HG03095 (cell line): Measurements from ENCODE around the gene MKS1.
A peak's percentile ranks its signal among the peaks of the same experiment; 100 is the strongest.

Experiments used
- ATAC-seq: cut with Tn5 transposase; IDR thresholded peaks from one replicate; pipeline ENCODE4 v1.9.1; 2021; ENCODE audit warnings: moderate library complexity; ENCODE audit not compliant: unreplicated experiment

MKS1 gene

DNA sequence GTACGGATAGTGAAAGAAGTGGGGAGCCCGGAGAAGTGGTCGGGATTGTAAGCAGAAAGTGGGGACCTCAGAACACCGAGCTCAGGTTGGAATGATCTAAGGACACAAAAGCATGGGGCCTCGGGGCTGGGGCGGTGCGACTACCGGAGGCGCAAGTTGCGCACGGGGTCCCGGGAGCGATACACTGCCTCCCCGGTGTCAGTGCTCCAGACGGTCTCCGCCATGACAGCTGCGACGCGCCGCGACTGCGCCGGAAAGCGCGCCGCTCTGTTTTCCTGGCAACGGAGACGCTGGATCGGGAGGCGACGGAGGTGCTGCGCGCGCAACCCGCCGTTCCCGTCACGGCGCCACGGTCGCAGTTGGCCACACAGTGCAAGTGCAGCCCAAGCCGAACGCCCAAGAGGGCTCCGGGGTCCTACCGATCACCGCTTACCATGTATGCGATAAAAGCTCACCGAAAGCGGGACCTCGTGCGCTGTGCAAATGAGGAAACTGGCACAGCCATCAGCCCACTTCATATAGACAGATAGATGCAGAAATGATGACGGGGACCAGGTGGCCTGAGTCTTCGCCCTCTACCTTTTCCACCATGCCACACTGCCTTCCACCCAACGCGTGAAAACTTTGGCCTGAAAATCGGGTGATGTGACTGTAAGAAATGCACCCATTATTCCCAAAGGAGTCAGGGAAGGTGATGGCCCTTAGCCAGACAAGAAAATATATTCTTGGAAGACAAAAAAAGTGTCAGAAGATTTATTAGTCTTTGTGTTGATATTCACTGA is at the start of gene MKS1:
Gene MKS1, minus strand, starts transcription at position 249 of the 782 bp plus-strand sequence. Its CDS starts 25 bp downstream, at position 224.
- peak; percentile 95 for ATAC-seq

DNA sequence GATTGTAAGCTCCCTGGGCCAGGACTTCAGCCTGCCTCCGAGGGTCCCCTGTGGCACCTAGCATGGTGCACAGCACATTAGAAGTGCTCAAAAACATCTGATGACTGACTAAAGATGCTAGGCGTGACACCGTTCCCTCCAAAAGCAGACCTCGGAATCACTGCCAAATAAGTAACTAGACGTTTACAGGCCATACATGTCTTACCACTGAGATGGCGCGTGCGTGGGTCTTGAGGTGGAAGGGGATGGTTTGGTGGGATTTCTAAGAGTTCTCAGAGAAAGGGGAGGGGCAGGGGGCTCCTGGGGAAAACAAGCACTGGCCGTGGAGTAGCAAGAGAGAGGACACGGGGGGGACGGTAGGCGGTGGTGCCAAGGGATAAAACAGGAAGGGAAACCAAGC is 49.3 kb upstream of the MKS1 start:
- no peak for ATAC-seq

DNA sequence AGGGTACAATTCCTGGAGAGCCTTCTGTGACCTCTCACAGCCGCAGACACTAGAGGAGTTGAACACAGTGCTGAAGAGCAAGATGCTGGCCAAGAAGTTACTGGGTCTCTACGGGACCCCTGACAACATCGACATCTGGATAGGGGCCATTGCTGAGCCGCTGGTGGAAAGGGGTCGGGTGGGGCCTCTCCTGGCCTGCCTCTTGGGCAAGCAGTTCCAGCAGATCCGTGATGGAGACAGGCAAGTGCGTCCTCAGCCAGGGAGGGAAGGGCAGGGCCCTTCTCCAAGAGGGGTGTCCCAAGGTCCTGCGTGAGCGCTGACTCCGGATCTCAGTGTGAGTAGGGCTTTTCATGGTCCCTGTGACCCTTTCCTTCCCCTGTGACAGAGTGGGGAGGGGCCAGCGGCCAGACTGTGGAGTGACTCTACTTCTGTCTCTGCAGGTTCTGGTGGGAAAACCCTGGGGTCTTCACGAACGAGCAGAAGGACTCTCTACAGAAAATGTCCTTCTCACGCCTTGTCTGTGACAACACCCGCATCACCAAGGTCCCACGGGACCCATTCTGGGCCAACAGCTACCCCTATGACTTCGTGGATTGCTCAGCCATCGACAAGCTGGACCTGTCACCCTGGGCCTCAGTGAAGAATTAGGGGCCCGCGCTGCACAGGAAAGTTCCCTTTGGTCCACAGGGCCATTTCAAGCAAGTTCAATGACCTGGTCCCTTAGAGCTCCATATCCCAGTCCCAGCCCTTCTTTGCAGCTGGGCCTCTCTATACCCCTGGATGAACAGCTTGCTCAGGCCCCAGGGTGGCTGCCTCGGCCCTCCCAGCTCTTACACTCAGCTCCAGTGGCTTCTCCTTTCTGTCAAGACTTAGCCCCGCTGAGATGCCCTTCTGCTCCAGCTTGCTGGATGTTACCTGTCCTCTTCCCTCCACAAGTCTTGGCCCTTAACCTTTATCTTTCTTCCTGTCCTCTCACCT is 48.6 kb upstream of the MKS1 start:
- ATAC-seq: no peak

DNA sequence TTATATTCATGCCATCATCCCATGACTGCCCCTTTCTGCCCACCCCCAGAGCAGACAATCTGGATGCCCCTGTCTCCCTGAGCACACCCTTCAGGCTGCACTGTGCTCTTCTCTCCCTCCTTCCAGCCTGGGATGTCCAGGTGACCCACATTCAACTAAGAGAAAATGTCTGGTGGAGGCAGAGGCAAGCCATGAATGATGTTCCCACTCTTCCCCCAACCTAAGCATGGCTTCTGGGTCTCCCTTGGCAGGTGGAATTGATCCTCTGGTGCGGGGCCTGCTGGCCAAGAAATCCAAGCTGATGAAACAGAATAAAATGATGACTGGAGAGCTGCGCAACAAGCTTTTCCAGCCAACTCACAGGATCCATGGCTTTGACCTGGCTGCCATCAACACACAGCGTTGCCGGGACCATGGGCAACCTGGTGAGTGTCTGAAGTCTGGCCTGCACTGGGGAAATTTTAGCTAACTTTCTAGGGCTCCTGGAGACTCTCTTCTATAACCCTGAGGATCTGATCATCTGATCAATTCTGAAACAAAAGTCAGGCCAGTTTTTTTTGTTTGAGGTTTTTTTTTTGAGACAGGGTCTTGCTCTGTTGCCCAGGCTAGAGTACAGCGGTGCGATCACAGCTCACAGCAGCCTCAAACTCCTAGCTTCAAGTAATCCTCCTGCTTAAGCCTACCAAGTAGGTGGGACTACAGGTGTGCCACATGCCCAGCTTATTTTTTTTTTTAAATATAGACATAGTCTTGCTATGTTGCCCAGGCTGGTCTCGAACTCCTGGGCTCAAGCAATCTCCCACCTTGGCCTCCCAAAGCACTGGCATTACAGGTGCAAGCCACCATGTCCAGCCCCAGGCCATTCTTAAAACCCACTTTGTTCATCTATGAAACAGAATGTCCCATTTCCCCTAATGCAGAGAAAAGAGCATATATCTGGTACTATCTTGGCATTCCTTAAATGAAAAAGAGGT is 47.1 kb upstream of the MKS1 start:
- ATAC-seq: no peak

DNA sequence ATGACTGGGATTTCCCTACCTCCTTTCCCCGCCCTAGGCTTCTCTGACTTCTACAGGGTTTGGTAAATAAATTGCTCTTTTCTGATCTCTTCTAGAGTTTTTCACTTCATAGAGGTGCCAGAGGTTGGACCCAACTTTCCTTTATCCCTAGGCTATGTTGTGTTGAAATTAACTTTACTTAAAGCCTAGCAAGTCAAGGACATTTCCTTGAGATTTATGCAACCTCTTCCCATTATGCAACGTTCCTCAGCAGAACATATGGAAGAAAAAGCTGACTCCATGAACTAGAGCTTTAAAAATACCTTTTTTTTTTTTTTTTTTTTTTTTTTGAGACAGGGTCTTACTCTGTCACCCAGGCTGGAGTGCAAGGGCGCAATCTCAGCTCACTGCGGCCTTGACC is 46.2 kb upstream of the MKS1 start:
- ATAC-seq: no peak

DNA sequence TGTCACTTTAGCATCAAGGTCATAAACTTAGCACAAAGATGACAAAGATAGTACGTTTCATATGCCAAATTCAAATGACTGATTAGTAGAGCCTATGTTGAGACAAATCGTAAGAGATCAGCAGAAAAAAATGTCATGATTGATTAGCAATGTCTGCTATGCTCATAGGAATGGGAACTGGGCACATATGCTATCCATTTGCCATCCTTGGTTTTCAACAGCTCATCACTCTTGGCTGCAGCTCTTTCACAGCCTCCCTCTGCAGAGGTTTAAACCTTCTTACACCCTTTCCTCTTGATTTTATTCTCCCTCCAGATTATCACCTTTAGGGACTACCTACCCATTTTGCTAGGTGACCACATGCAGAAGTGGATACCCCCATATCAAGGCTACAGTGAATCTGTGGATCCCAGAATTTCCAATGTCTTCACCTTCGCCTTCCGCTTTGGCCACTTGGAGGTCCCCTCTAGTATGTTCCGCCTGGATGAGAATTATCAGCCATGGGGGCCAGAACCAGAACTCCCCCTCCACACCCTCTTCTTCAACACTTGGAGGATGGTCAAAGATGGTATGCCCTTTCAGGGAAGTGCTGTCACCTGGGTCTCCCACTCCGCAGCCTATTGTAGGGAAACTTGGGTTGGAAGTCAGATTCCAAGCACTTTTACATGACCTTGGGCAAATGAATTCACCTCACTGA is 45.5 kb upstream of the MKS1 start:
- no peak for ATAC-seq

DNA sequence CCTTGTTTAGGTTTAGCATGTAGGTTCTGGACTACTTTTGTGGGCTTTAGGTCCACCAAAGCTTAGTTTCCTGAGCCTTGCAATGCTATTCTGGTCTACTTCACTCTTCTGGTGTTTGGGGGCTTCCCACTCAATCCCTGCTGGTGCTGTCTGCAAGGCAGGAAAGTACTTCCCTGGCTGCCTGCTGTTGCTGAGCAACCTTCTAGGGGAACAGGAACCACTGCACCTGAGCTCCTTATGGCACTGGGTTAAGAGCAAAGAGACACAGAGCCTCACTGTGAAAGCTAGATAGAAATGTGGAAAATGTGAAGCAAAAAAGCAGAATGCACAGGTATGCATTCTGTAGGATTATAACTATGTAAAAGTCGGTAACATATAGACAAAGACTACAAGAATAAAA is 44.7 kb upstream of the MKS1 start:
- ATAC-seq: no peak

DNA sequence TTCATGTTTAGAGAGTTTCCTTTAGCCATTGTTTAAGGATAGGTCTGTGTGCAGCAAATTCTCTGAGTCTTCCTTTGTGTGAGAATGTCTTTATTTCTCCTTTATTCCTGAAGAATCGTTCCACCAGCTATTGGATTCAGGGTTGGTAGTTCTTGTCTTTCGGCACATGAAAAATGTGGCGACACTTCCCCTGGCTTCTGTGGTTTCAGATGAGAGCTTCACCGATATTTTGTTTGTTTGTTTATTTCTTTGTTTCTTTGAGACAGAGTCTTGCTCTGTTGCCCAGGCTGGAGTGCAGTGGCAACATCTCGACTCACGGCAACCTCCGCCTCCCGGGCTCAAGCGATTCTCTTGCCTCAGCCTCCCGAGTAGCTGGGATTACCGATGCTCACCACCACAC is 43.1 kb upstream of the MKS1 start:
- no peak for ATAC-seq

DNA sequence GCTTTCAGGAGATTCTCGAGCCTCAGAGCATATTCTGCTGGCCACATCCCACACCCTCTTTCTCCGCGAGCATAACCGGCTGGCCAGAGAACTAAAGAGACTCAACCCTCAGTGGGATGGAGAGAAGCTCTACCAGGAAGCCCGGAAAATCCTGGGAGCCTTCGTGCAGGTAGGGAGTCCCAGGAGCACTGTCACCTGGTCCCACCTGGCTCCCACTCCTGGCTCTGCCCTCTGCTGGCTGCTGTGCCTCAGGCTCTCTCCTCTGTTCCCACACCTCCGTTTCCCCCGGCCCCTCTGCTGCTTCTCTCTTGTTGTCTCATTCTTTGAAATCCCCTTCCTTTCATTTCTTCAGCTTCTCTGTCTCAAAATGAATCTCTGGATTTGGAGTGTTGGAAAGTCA is 35.7 kb upstream of the MKS1 start:
- ATAC-seq: no peak

DNA sequence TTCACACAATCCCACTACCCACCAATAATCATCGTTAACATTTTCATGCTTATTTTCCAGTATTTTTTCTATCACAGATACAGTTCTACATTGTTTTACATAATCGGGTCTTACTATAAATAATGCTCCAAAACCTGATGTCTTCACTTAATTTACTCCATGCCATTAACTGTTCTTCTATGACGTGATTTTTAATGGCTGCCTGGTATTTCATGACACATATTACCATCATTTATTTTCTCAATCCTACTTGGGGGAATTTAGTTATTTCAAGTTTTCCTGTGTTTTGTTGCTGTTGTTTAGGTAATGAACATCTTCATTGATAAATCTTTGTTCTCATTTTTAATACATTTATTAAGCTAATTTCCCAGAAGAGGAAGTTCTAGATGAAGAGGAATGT is 34.0 kb upstream of the MKS1 start:
- no peak for ATAC-seq

DNA sequence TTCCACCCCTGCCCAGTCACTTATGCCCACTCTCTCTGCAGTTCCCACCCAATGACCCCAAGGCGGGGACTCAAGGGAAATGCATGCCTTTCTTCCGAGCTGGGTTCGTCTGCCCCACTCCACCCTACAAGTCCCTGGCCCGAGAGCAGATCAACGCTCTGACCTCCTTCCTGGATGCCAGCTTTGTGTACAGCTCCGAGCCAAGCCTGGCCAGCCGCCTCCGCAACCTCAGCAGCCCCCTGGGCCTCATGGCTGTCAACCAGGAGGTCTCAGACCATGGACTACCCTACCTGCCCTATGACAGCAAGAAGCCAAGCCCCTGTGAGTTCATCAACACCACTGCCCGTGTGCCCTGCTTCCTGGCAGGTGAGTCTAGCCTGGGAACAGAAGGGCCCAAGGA is 33.1 kb upstream of the MKS1 start:
- ATAC-seq: no peak

DNA sequence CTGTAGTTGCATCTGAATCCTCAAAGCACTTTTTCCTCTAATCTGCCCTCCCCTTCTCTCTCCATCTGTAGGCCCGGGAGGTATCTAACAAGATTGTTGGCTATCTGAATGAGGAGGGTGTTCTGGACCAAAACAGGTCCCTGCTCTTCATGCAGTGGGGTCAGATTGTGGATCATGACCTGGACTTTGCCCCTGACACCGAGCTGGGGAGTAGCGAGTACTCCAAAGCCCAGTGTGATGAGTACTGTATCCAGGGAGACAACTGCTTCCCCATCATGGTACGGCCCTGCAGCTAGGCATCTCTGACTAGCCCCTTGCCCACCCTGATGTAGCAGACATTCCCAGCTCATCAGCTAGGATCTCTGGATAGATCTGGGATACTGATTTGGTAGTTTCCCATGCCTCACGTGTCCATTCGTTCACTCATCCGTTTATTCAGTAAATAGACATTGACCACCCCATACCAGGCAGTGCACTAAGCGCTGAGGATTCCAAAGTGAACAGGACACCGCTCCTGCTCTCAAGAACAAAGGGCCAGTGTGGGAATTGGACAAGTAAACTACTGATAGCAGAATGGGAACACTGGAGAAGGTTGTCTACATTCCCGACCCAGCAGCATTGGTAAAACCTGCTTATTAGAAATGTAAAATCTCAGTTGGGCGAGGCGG is 31.4 kb upstream of the MKS1 start:
- no peak for ATAC-seq

DNA sequence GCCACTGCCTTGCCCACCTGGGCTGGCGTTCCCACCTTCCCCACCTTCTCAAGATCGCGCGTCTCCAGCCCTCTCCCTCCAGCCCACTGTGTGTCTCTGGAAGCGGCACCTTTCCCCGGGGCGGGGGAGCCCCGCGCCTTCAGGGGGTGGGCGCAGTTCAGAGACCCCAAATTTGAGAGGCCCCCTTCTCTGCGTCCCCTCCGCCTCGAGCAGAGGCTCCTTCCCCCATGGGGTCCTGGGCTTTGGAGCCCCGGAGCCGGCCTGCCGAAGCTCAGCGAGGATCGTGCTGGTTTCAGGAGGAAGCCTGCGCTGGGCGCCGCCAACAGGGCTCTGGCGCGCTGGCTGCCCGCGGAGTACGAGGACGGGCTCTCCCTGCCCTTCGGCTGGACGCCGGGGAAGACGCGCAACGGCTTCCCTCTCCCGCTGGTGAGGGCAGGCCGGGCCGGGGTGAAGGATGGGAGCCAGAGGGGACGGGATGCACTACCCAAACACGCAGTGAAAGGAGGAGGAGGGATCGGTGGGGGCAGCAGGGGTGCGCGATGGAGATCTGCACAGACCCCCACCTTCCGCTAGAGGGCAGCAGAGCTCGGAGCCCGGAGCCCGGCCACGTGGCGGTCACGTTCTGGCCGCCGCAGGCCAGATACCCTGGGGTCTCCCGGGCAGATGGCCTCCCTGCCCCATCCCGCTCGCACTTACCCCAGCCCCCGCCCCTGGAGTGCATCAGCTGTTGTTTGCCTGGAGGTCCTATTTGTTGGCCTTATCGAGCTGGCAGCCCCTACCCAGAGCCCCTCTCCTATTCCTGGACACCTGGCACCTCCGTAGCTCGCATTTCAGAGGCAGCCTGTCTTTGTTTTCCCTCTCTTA is 30.4 kb upstream of the MKS1 start:
- ATAC-seq: no peak

DNA sequence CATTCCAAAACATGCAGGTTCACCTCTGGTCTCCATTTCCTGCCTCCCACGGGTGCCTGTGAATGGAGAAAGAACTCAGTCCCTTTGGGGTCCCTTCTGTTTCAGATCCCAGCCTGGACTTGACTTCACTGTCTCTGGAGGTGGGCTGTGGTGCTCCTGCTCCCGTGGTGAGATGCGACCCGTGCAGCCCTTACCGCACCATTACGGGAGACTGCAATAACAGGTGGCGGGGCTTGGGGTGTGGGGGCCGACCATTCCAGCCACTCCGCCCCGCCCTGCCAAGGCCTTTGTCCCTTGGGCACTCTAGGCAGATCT is 29.9 kb upstream of the MKS1 start:
- ATAC-seq: no peak

DNA sequence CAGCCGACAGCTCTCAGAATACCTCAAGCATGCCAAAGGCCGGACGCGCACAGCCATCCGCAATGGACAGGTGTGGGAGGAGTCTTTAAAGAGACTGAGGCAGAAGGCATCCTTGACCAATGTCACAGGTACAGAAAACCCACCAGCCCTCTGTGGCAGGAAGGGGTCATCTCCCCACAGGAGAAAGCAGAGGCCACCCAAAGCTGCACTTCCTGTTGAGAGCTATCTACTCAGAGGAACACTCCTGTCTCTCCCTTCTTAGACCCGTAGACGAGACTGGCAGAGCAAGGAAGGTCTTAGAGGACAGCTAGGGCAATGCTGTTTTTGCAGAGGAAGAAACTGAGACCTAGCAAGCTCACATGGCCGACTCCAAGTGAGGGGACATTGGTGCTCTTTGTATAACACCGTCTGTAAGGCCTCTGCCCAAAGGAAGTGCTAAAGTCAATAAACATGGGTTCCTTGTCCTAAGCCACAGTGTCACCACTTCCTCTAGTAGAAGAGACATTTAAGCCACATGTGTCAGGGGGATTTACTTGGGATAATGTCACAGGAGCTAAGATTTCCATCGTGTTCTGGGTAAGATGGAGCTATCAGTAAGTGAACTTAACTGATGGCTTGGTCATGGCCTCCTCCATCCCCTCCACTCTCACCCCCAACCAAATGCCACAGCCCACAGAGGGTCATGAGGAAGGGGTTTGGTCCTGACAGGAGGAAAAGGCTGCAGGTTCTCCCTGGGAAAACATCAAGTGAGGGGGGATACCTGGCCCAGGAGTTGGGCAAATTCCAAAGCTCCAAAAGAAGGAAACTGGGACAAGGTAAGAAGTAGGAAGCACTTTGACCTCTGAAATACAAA is 28.7 kb upstream of the MKS1 start:
- no peak for ATAC-seq

DNA sequence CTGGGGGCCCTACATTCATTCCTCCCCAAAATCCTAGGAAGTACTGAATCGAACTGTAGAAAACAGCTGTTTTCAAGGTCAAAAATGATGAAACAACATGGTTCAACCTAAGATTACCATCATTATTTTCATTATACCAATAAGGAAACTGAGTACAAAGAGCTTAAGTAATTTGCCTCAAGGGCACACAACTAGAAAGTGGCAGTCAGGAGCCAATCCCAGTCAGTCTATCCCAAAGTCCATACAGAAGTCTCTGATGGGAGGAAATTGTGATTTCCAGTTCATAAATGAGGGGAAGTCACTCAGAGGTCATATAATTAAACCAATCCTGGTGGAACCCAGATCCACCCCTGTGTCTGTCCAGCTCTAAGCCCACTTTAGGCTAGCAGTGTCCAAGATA is 27.7 kb upstream of the MKS1 start:
- no peak for ATAC-seq

DNA sequence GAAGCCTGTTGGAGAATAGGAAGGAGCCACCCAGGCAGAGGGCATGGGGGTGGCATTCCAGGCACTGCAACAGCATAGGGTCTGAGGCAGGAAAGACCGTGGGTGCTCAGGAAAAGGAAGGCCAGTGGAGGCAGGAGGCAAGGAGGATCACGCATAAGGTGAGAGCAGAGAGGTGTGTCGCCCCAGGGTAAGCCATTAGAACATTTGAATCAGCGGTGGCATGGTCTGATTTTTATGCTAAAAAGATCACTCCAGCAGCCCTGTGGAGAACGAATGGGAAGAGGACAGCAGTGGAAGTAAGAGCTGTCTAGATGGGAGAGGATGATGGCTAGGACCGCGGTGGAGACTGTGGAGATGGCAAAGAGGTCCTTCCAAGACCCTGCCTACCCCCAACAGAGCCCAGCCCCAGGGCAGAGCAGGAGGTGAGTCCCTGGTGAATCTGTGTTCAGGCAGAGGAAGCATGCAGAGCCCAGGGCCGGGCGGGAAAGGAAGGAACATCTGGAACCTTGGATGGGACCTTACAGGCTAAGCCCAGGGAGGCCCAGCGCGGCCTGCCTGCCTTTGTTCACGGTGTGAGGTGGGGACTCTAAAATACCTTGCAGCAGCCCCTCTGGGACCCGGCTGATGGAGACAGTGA is 27.2 kb upstream of the MKS1 start:
- ATAC-seq: no peak
